ENCODE results near the gene GDPD5. TPM values are rescaled to one million over a fixed set of nuclear protein-coding genes. Genes with fewer than 3 reads are reported as not detected.
A peak's percentile ranks its signal among the peaks of the same experiment; 100 is the strongest.
"Not testable (repeated sequence)": the region's sequence is repeated elsewhere in the genome, so short reads cannot be mapped to it uniquely, and the experiment has no call there.

Gene GDPD5
- polyA plus RNA-seq, 2 of the 4 experiments (the other 2 are of a cell fraction): 3.9 to 5.9 TPM

DNA sequence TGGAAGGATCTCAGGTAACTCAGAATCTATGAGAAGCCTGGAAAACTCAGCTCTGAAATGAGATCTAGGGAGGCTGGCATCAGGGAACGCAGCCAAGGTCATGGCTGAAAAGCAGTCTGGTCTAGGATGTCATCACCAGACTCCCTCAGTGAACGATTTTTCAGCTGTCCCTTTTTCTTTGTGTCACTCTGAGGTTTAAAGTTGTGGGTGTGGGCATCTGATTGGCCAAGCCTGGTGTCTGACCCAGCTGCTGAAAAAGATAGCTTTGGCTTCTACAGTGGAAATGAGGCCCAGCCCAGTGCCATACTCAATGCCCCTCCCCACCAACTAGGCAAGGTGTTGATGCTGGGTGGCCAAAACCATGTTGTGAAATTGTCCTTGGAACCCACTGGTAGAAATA lies 111.9 kb downstream of the GDPD5 start:
- no peak overlapping the region for H3K4me3 ChIP-seq
- H3K4me1 ChIP-seq: peaks cover 36% of the 10 kb centered on the region
- DNase-seq (ENCODE audit: low read depth in 1 of 2, low spot score in 1 of 2): no peak
- TF ChIP-seq, protein P1, sequence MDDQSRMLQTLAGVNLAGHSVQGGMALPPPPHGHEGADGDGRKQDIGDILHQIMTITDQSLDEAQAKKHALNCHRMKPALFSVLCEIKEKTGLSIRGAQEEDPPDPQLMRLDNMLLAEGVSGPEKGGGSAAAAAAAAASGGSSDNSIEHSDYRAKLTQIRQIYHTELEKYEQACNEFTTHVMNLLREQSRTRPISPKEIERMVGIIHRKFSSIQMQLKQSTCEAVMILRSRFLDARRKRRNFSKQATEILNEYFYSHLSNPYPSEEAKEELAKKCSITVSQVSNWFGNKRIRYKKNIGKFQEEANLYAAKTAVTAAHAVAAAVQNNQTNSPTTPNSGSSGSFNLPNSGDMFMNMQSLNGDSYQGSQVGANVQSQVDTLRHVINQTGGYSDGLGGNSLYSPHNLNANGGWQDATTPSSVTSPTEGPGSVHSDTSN (IDR thresholded peaks at IDR 0.05): no peak
- no peak for TF ChIP-seq POLR2A (IDR thresholded peaks at IDR 0.05; ENCODE audit: low read length)
- no peak for TF ChIP-seq ZSCAN20 (CRISPR knock-in tag; IDR thresholded peaks at IDR 0.05)
- TF ChIP-seq ZC3H11A (IDR thresholded peaks at IDR 0.05): no peak
- TF ChIP-seq TP53 (CRISPR knock-in tag; IDR thresholded peaks at IDR 0.05): no peak
- TF ChIP-seq RFX5 (IDR thresholded peaks at IDR 0.05): no peak
- no peak for TF ChIP-seq CBX8 (IDR thresholded peaks at IDR 0.05)
- TF ChIP-seq, protein P2, sequence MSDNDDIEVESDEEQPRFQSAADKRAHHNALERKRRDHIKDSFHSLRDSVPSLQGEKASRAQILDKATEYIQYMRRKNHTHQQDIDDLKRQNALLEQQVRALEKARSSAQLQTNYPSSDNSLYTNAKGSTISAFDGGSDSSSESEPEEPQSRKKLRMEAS (IDR thresholded peaks at IDR 0.05): no peak
- TF ChIP-seq TFCP2L1 (CRISPR knock-in tag; IDR thresholded peaks at IDR 0.05): no peak
- TF ChIP-seq HEYL (CRISPR knock-in tag; IDR thresholded peaks at IDR 0.05): no peak
- TF ChIP-seq RNF2 (IDR thresholded peaks at IDR 0.05; ENCODE audit: borderline replicate concordance, low read depth): no peak
- TF ChIP-seq CHD2 (IDR thresholded peaks at IDR 0.05; ENCODE audit: low read length, partially characterized antibody): no peak
- no peak for TF ChIP-seq JUN (IDR thresholded peaks at IDR 0.05)
- no peak for TF ChIP-seq BHLHE40 (IDR thresholded peaks at IDR 0.05; ENCODE audit: low read depth, low read length)
- no peak for TF ChIP-seq EHF (CRISPR knock-in tag; IDR thresholded peaks at IDR 0.05)
- TF ChIP-seq KDM1A (IDR thresholded peaks at IDR 0.05; ENCODE audit: low read depth): no peak
- TF ChIP-seq, protein P3, sequence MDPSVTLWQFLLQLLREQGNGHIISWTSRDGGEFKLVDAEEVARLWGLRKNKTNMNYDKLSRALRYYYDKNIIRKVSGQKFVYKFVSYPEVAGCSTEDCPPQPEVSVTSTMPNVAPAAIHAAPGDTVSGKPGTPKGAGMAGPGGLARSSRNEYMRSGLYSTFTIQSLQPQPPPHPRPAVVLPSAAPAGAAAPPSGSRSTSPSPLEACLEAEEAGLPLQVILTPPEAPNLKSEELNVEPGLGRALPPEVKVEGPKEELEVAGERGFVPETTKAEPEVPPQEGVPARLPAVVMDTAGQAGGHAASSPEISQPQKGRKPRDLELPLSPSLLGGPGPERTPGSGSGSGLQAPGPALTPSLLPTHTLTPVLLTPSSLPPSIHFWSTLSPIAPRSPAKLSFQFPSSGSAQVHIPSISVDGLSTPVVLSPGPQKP (IDR thresholded peaks at IDR 0.05; ENCODE audit: low read depth, low read length): no peak
- no peak for TF ChIP-seq CBX2 (IDR thresholded peaks at IDR 0.05; ENCODE audit: borderline replicate concordance, low read depth)
- no peak for TF ChIP-seq ZFP36 (IDR thresholded peaks at IDR 0.05; ENCODE audit: borderline replicate concordance, partially characterized antibody)
- no peak for TF ChIP-seq EP300 (IDR thresholded peaks at IDR 0.05)
- no peaks in the 10 kb centered on the region for H3K9me3 ChIP-seq
- H3K4me2 ChIP-seq: no peak overlapping the region
- 84% methylated on average over 2 of the region's 2 CpGs for WGBS (ENCODE audit: missing lambda C conversion rate)
- ChIA-PET POLR2A (no interaction called here), CTCF (interaction anchor here (0.7 to 2.8 kb wide), 10 partner anchors 9 to 118 kb away, joined by 3 to 11 read pairs (median 4); partner anchors contain the start of gene GDPD5)
- no peak for FAIRE-seq
- no peak for ATAC-seq
- H3K27ac ChIP-seq: peak overlapping the region; percentile 2 to 40; a peak in 3 of 6 replicates

DNA sequence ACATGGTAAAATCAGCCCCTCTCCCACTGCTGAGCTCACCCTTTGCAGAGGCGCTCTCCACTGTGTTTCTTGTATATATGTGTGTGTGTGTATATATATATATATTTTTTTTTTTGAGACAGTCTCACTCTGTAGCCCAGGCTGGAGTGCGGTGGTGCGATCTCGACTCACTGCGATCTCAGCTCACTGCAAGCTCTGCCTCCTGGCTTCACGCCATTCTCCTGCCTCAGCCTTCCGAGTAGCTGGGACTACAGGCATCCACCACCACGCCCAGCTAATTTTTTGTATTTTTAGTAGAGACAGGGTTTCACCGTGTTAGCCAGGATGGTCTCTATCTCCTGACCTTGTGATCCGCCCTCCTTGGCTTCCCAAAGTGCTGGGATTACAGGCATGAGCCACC lies 112.6 kb downstream of the GDPD5 start:
- POLR2A ChIA-PET; H3K4me2 ChIP-seq; ATAC-seq; DNase-seq (ENCODE audit: low read depth in 1 of 2, low spot score in 1 of 2); H3K4me3 ChIP-seq; H3K9me3 ChIP-seq; FAIRE-seq: not testable (repeated sequence)
- WGBS (ENCODE audit: missing lambda C conversion rate): 72% methylated on average over 10 of the region's 10 CpGs
- CTCF ChIA-PET: interaction anchor here (0.9 to 2.8 kb wide), 7 partner anchors 10 to 118 kb away, joined by 3 to 11 read pairs (median 7); no protein-coding TSS in a partner anchor
- peak overlapping the region in 1 of 2 experiments; percentile 40; a peak in 2 of 6 replicates for H3K27ac ChIP-seq
- peaks cover 36% of the 10 kb centered on the region for H3K4me1 ChIP-seq

DNA sequence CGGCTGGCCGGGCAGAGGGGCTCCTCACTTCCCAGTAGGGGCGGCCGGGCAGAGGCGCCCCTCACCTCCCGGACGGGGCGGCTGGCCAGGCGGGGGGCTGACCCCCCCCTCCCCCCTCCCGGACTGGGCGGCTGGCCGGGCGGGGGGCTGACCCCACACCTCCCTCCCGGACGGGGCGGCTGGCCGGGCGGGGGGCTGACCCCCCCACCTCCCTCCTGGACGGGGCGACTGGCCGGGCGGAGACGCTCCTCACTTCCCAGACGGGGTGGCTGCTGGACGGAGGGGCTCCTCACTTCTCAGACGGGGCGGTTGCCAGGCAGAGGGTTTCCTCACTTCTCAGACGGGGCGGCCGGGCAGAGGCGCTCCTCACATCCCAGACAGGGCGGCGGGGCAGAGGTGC lies 115.8 kb downstream of the GDPD5 start:
- H3K9me3 ChIP-seq; CTCF ChIA-PET; POLR2A ChIA-PET; DNase-seq (ENCODE audit: low read depth in 1 of 2, low spot score in 1 of 2); H3K4me2 ChIP-seq; H3K4me3 ChIP-seq; H3K27ac ChIP-seq; ATAC-seq; FAIRE-seq: not testable (repeated sequence)
- peaks cover 35% of the 10 kb centered on the region; the same call in 2 of the 3 replicates for H3K4me1 ChIP-seq
- WGBS (ENCODE audit: missing lambda C conversion rate): no CpG with 5 or more reads among the region's 33 CpGs

DNA sequence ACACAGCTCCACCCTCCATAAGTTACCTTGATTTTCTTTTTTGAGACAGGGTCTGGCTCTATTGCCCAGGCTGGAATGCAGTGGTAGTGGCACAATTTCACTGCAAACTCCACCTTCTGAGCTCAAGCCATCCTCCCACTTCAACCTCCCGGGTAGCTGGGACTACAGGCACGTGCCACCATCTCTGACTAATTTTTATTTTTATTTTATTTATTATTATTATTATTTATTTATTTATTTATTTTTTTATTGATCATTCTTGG lies 116.9 kb downstream of the GDPD5 start:
- CTCF ChIA-PET: interaction anchor here (1.2 to 13.3 kb wide), 12 partner anchors 9 to 423 kb away, joined by 3 to 231 read pairs (median 10); partner anchors contain the start of gene RPS3
- no peak for FAIRE-seq
- Histone ChIP-seq H3K4me1 (peaks cover 43% of the 10 kb centered on the region; the same call in 2 of the 3 replicates), H3K27ac (peak overlapping the region in 1 of 2 experiments; percentile 48; a peak in 1 of 6 replicates), H3K4me3 (no peak overlapping the region), H3K4me2 (no peak overlapping the region), H3K9me3 (no peaks in the 10 kb centered on the region)
- TF ChIP-seq RCOR1 (IDR thresholded peaks at IDR 0.05; ENCODE audit: low read depth, low read length) (no peak), CBX8 (IDR thresholded peaks at IDR 0.05) (no peak), CEBPB (IDR thresholded peaks at IDR 0.05) (no peak), EHMT2 (IDR thresholded peaks at IDR 0.05; ENCODE audit: low read depth) (no peak), PHF8 (IDR thresholded peaks at IDR 0.05; ENCODE audit: borderline replicate concordance, low read depth) (no peak), HOXA7 (CRISPR knock-in tag; IDR thresholded peaks at IDR 0.05) (no peak), GATA3 (IDR thresholded peaks at IDR 0.05; ENCODE audit: borderline replicate concordance) (no peak), TFCP2L1 (CRISPR knock-in tag; IDR thresholded peaks at IDR 0.05) (no peak), FOXS1 (CRISPR knock-in tag; IDR thresholded peaks at IDR 0.05) (no peak), FOSL2 (IDR thresholded peaks at IDR 0.05) (no peak), FOSL2 (CRISPR knock-in tag; IDR thresholded peaks at IDR 0.05) (no peak), NFE2L2 (conservative IDR thresholded peaks at IDR 0.05; ENCODE audit: low read length) (no peak), EHF (CRISPR knock-in tag; IDR thresholded peaks at IDR 0.05) (no peak), EP300 (IDR thresholded peaks at IDR 0.05) (no peak), ESRRA (IDR thresholded peaks at IDR 0.05; ENCODE audit: borderline replicate concordance, low read length) (no peak), JUN (IDR thresholded peaks at IDR 0.05) (no peak), POLR2AphosphoS2 (conservative IDR thresholded peaks at IDR 0.05; ENCODE audit: low read length) (no peak), TP53 (CRISPR knock-in tag; IDR thresholded peaks at IDR 0.05) (no peak)
- DNase-seq (ENCODE audit: low read depth in 1 of 2, low spot score in 1 of 2): no peak
- POLR2A ChIA-PET: interaction anchor here (1.3 kb wide), 1 partner anchor 9 kb away, joined by 3 read pairs; no protein-coding TSS in a partner anchor
- no peak for ATAC-seq
- 84% methylated on average over 2 of the region's 2 CpGs for WGBS (ENCODE audit: missing lambda C conversion rate)
